Amygdala (tissue), 56 donors: ENCODE measurements around the gene HOXA7.

Experiments used
- DNase-seq, 56 donors: peaks; one replicate each; lab custom pipeline; 2025; lab: John Stamatoyannopoulos, UW

The HOXA7 gene

GRCh38 chr7:27182861-27183681, 26.6 kb upstream of the HOXA7 start:
- no peak for DNase-seq

- no peak for DNase-seq
These were observed 25.9 kb upstream of the HOXA7 start for GRCh38 chr7:27182285-27182841.

GRCh38 chr7:27181795-27182275, 25.4 kb upstream of the HOXA7 start:
- DNase-seq, result no peak

- DNase-seq, result no peak
These were observed 24.3 kb upstream of the HOXA7 start for GRCh38 chr7:27180431-27181420.

GRCh38 chr7:27179503-27180430, 23.3 kb upstream of the HOXA7 start:
- peak in 6 of 56 donors; percentile 6 to 35 (median 10) for DNase-seq

DNA sequence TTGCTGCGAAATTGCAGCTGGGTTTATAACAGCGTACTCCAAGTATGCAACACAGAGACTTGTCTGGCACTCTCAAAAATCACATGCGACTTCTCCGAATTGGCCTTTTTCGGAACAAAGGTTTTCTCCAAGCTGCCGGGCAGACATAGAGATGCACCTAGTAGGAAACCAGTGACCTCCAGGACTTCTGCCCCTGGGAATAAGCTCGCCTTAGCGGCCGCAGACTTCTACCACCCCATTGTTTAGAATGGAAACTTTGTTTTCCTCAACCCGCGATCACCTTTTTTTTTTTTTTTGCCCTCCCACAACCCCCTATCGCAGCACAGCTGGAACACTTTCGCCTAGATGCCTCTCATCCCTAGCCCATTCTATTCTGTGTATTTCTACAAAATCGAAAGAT, 22.6 kb upstream of the HOXA7 start:
- no peak for DNase-seq

DNA sequence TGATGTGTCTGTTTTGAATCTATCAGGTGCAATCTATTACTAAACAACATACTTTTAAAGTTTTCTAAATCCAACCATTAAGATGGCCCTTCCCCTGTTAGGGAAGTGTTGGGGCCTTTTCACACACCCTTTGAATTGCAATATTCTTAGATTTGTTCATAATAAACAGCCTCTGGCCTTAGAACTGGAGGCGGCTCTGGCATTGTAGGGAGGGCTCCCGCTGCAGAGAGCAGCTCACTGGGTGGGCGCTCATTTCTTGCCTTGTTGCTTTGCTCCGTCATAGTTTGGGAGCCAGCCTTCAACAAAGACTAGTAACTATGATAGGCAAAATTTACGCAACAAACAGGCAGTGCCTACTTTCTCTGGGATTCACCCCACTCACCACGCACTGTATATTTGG, 21.9 kb upstream of the HOXA7 start:
- DNase-seq, result no peak

DNA sequence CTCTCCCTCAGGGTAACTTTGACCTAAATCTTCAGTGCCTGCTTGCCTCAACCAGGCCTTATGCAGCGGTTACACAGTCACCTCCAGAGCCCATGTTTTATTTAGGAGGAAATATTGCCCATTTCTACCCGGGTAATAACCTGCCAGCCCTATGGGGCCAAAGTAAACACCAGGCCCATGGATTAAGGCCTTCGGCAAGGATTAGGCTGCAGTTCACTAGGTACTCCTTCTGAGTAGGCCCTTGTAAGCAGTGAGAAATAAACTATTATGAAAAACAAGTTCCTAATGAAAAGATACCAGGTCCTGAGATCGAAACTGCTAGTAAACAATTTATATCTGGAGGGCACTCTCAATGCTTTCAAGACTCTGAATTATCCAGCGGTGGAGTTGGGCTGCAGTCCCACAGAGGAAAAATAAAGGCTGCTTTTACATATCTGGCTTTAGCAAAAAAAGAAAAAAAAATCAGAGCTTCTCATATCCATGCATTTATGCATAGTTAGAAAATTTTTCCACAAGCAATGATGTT, 21.4 kb upstream of the HOXA7 start:
- no peak for DNase-seq

DNA sequence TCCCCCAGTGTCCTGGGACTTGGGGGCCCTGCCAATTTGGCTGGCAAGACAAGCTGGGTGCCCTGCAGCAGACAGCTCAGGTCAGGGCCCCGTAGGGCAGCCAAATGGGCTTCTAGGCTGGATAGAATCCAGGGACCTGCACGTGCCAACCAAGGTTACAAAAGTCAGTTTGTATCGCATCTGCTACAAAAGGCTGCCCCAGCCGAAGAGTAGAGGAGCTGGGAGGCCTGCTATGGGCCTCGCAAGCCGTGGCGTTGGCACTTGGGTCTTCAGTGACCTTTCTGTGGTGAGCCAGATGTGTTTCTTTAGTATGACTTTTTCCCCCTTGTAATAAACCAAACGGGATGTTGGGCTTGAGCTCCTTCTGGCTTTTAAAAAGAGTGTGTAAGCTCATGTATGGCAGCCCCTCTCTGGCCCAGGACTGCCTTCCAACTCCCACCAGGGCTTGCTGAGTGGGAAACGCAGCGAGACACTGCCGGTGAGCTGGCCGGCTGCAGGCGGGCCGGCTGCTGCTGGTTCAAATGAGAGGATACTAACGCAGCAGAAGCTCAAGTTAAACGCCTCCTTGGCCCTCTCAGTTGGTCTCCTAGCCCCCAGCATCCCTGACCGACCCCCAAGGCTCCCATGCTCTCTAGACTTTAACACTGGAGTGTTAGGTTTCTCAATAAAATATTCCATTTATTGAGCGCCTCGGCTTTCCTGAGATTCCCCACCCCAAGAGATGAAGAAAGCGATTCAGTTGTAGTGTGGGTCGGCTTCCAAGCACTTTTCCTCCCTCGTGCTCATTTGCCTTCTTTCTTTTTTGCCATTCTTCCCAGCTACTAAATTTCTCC, 20.7 kb upstream of the HOXA7 start:
- no peak for DNase-seq

GRCh38 chr7:27176524-27176845, 20.0 kb upstream of the HOXA7 start:
- DNase-seq, result no peak

DNA sequence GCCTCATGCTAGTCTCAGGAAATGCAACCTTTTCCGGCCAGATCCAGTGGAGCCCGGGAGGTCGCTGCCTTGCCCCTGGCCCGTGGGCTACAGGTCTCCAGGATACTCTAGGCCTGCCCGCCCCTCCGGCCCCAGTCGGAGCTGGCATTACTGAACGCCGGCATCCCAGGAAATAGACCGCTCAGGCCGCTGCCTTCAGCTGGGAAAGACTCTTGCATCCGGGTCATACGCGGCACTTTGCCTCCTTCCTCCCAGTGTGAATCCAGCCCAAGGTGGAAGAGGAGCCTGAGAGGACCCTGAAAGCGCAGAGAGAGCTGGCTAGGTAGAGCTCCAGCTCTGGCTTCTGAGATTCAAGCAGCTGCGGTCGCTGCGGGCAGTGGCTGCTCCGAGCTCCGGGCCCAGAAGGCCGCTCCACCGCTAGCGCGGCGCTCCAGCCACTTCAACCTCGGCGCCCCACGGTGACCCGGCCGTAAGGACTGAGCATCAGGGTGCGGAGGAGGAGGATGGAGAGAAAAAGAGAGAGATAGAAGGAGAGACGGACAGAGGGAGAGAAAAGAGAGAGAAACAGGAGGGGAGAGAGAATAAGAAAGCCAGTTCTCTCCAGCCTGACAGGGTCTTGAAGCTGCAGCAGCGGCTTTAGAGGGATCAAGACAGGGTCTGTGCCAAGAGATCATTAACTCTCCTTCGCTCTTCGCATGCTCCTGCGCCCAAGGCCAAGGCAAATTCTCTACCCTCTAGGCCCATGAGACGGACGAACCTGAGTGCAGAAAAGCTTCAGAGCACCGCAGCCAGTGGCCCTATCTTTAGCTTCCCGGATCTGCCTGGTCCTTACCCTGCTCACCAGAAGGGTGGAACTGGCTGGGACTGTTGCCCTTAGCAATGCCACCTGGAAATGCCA, 19.4 kb upstream of the HOXA7 start:
- no peak for DNase-seq

DNA sequence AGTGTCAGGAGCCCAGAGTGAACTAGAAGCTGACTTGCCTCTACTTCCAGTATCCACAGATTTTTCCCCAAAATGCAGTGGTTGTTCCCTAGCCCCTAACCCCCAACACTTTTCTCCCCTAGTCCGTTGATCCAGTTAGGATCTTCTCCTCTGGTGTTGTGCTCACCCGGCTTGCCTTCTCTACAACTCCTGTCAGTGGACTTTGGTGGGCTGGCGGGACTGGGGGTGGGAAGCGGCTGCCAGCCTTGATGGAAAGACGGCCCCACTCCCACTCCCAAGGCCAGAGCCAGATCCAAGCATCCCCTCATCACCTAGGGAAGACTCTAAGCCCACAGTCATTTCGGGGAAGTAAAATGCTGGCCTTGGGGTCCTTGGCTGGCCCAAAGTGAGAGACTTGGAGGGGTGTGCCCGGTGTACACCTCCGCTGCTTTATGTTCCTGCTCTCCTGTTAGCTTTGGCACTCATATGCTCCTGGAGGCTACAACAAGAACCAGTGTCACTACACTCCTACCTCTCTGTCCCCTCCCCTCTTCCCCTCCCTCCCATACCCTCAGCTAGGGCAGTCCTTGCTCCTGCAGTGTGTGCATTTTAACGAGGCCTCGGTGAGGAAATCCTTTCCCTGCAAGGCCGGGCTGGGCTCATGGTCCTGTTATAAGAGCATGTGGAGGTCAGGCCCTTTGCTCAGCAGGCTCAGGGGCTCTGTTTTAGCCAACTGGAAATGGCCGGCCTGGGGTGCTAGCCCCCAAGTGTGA, 18.6 kb upstream of the HOXA7 start:
- no peak for DNase-seq

DNA sequence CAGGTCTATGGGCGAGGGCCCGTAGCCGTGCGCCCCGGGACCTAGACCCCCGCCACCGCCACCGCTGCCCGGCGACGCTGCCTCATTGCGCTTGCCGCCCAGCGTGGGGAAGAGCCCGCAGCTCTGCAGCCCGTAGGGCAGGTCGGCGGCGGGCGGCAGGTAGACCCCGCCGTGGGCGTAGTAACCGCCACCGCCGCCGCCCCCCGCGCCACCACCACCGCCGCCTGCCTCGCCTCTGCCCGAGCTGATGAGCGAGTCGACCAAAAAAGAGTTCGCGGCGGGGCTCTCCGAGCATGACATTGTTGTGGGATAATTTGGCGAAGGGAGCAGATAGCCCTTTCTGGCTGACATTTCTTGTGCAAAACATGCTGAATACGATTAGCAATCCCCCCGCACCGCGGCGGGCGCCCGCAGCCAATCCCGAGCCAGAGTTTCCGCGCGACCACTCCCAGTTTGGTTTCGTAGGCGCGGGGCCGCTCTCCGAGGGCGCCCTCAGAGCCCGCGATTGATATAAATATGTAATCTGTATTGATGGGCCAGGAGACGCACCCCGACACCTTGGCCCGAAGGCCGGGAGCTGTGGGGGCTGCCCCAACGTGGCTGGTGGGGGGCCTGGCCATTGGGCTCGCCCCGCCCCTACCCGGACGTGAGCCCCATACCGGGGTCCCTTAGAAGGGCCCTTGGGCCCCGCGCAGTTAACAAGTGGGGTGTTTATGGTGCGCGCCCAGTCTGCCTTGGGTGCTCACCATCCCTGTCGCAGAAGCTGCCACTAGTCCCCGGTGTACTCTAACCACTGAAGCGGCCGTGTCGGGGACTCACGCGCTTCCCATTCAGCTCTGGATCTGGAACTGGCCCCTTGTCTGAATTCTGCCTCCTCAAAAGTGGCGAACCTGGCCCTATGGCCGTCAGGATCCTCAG, 17.7 kb upstream of the HOXA7 start, which contains the start of gene HOXA10:
TSS of gene HOXA10 (minus strand) at position 365 of the 918 bp plus-strand sequence. CDS start at position 351, 14 bp downstream.
- DNase-seq, result no peak

DNA sequence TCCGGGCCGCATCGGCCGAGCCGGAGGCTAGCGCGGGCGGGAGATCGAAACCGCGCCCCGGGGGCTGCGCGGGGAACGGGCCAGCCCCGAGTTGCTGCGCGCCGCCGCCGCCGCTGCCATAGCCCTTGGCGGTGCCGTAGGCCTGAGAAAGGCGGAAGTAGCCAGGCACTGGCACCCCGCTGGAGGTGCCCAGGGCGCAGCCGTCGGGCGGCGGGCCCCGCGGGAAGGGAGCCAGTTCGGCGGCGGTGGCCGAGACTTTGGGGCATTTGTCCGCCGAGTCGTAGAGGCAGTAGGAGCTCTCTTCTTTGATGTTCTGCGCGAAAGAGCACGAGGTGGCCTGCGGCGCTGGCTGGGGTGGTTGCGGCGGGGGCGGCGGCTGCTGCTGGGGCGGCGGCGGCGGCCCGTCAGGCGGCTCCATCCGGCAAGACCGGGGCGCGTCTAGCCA, 17.1 kb upstream of the HOXA7 start:
- no peak for DNase-seq

DNA sequence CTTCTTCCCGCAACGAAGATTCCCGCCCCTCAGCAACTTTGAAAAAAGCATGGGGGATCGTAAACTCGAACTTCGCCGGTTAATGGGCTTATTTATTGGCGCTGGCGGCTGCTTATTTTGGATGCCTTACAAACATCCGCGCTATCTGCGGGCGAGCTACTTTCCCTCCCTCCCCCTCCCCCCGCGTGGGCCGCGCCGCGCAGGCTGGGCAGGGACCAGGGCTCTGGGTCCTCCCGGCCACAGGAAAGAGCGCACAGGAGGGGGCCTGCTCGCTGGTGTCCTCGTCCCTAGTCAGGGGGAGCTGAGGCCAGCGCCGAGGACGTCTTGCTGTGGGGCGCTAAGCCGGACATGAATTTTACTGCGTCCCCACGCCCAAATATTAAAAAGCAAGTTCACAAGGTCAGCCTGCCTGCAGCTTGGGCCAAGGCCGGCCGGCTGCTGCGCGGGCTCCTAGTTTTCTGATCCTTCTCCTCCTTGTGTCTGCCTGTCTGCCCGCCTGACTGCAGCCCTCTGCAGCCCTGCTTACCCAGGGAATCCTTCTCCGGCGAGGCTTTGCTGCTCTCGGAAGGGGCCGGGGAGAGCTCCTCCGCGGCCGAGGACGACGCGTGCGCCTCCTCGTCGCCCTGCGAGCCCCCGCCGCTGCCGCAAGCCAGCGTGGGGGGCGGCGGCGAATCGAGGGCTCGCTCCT, 16.5 kb upstream of the HOXA7 start:
- DNase-seq, result no peak
